NT2/D1 (cell line): ENCODE data around the gene STK24.

ENCODE experiments used
- YY1 ChIP-seq: IDR thresholded peaks from 2 replicates; pipeline ENCODE4 v1.6.1; 2011; ENCODE audit not compliant: insufficient read length, insufficient read depth
- ZNF274 ChIP-seq: IDR thresholded peaks from 2 replicates; pipeline ENCODE4 v1.6.1; 2011; ENCODE audit warnings: mild to moderate bottlenecking, low read depth, low read length

- TF ChIP-seq ZNF274 (no peak), YY1 (no peak)
Measured at GRCh38 chr13:98413796-98414195, 163.1 kb downstream of the STK24 start.
